Adrenal gland (tissue), 12 donors: ENCODE results near the gene LHX5. TPM values are rescaled to one million over a fixed set of nuclear protein-coding genes. Genes with fewer than 3 reads are reported as not detected.

Source experiments
- DNase-seq, 7 donors: peaks; one replicate each; pipeline ENCODE4 v3.0.0-alpha.2; 2019 to 2020
- H3K27ac ChIP-seq, 5 donors: fragments of 200-600 bp; sonication (generic) in 4 of 5; 1 replicate in 3 of 5; 2 replicates in 2 of 5; pipeline versions ENCODE4 v1.5.1 to v1.8.0; 2016 to 2020; ENCODE audit warnings: mild to moderate bottlenecking in 1 of 5
- H3K27me3 ChIP-seq: fragments of 200-600 bp; 2 replicates; pipeline ENCODE4 v1.8.0; 2021
- H3K36me3 ChIP-seq, 2 donors: fragments of 200-600 bp; replicated peaks in 1 of 2; 1 replicate in 1 of 2; 2 replicates in 1 of 2; pipeline versions ENCODE4 v1.5.1 to v1.8.0; 2018 to 2022
- H3K4me1 ChIP-seq, 2 donors: fragments of 200-600 bp; replicated peaks in 1 of 2; 1 replicate in 1 of 2; 2 replicates in 1 of 2; pipeline versions ENCODE4 v1.5.1 to v1.8.0; 2018 to 2021
- H3K4me3 ChIP-seq, 4 donors: fragments of 200-600 bp; sonication (generic) in 3 of 4; one replicate each; pipeline ENCODE4 v1.5.1; 2016 to 2018
- H3K9me3 ChIP-seq, 3 donors: fragments of 200-600 bp; sonication (generic) in 1 of 3; replicated peaks in 1 of 3; 1 replicate in 2 of 3; 2 replicates in 1 of 3; pipeline versions ENCODE4 v1.5.1 to v1.8.0; 2016 to 2021
- CTCF ChIP-seq, 6 experiments: fragments of 450-650 bp in 4 of 6; fragments of 200-600 bp in 2 of 6; sonication (generic) in 1 of 6; IDR thresholded peaks; 1 replicate in 5 of 6; 2 replicates in 1 of 6; pipeline versions ENCODE4 v1.5.1 to v1.8.0; 2016 to 2021; ENCODE audit warnings: antibody characterized with exemption in 6 of 6, mild to moderate bottlenecking in 2 of 6, moderate library complexity in 1 of 6
- POLR2A ChIP-seq, 2 donors: fragments of 450-650 bp; IDR thresholded peaks; one replicate each; pipeline ENCODE4 v1.6.1; 2017; ENCODE audit warnings: antibody characterized with exemption in 2 of 2, mild to moderate bottlenecking in 2 of 2, moderate library complexity in 1 of 2
- WGBS, 4 donors: extraction: QIAGEN DNeasy Blood & Tissue Kit in 2 of 4; methylation state at CpG; one replicate each; pipeline versions ENCODE4 v1.1.5 to v1.1.7; 2013 to 2017; 5-methylcytosine and 5-hydroxymethylcytosine counted together
- intact Hi-C, 2 donors: fragments of 100-400 bp; cut with DNase I; formaldehyde crosslinking; loops; one replicate each; pipeline versions ENCODE4 v1.14.1 to v1.15.0; 2022 to 2023
- polyA plus RNA-seq, 3 donors: library from polyadenylated mRNA; stranded (reverse); fragments of 200-250 nt in 2 of 3; fragments of 350-450 nt in 1 of 3; fragmentation: Illumina TruSeq in 1 of 3; extraction: RNeasy Lipid Tissue Mini Kit (QIAGEN cat#74804) in 1 of 3; gene quantifications; one replicate each; pipeline ENCODE4 v1.2.3, GENCODE V29; 2013 to 2014
- total RNA-seq, 9 donors: library from RNA; depleted of rRNA in 4 of 9; stranded (reverse); fragments of >200 nt in 4 of 9; fragments of 120-200 nt in 1 of 9; fragmentation: NEBNext Ultra II Directional in 1 of 9; extraction: Animal tissue kit (Norgen Biotek cat#: 25700) in 1 of 9; gene quantifications; one replicate each; pipeline versions ENCODE4 v1.1.0 to v1.2.4, GENCODE V29; 2013 to 2023
- donor health status: healthy with polysubstance abuse.
- donor health status: Bipolar disorder and iron deficiency.
- donor health status: DM: yes; HTN: yes; CAD: no.
- donor health status: DM: no; HTN: no; CAD: no.
- donor health status: DM: no; HTN: no; CAD: no.
- donor health status: DM: yes; HTN: yes; CAD: no.

Gene LHX5
- total and polyA plus RNA-seq, 12 donors: not detected

GRCh38 chr12:113468365-113469223 is 3.1 kb downstream of the LHX5 start:
- TF ChIP-seq POLR2A (IDR thresholded peaks at IDR 0.05) (no peak), CTCF (IDR thresholded peaks at IDR 0.05) (no peak)
- Histone ChIP-seq H3K4me1 (peaks cover 13 to 27% of the 10 kb centered on the region in 2 donors), H3K36me3 (no peaks in the 10 kb centered on the region), H3K9me3 (no peaks in the 10 kb centered on the region), H3K4me3 (no peak overlapping the region), H3K27ac (no peak overlapping the region), H3K27me3 (peaks cover 98% of the 10 kb centered on the region)
- WGBS, 4 donors: 2 to 4% (median 2%) methylated on average over 5 to 38 of the region's 38 CpGs
- intact Hi-C loops: no loop called here
- no peak for DNase-seq

- no peaks in the 10 kb centered on the region for H3K9me3 ChIP-seq
- no peak overlapping the region for H3K27ac ChIP-seq
- H3K36me3 ChIP-seq: no peaks in the 10 kb centered on the region
- peaks cover 99% of the 10 kb centered on the region for H3K27me3 ChIP-seq
- no peak for DNase-seq
- 0 to 2% (median 1%) methylated on average over 23 to 78 of the region's 78 CpGs for whole genome bisulfite sequencing, 4 donors
- H3K4me1 ChIP-seq: peaks cover 21 to 36% of the 10 kb centered on the region in 2 donors
- intact Hi-C loops: no loop called here
- peak overlapping the region in 1 of 4 donors; percentile 42 for H3K4me3 ChIP-seq
- TF ChIP-seq POLR2A (IDR thresholded peaks at IDR 0.05) (no peak), CTCF (IDR thresholded peaks at IDR 0.05) (no peak)
These were observed 3.9 kb downstream of the LHX5 start for GRCh38 chr12:113467502-113468364.

DNA sequence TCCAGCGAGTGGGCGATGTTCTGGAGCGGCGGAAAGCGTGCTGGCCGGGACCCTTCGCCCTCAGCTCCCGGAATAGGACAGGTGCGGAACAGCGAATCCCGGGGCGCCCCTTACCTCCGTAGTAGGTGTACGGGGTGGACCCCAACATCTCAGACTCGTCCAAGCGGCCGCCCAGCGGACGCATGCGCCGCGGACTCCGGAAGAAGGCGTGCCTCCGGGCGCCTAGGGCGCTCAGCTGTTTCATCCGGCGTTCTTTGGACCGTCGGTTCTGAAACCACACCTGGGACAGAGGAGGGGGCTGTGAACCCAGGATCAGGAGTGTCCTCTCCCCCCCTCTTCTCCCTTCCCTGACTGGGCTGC is 4.5 kb downstream of the LHX5 start:
- intact Hi-C loops: no loop called here
- H3K27ac ChIP-seq: no peak overlapping the region
- TF ChIP-seq POLR2A (IDR thresholded peaks at IDR 0.05) (no peak), CTCF (IDR thresholded peaks at IDR 0.05) (no peak)
- no peaks in the 10 kb centered on the region for H3K9me3 ChIP-seq
- peak overlapping the region in 1 of 4 donors; percentile 42 for H3K4me3 ChIP-seq
- DNase-seq: no peak
- WGBS, 4 donors: 0 to 3% (median 1%) methylated on average over 9 to 31 of the region's 31 CpGs; no CpG with 5 or more reads in 1 of the 4 donors
- peaks cover 96% of the 10 kb centered on the region for H3K27me3 ChIP-seq
- no peaks in the 10 kb centered on the region for H3K36me3 ChIP-seq
- H3K4me1 ChIP-seq: peaks cover 23 to 42% of the 10 kb centered on the region in 2 donors

GRCh38 chr12:113466454-113467141 is 5.1 kb downstream of the LHX5 start:
- no peak for DNase-seq
- H3K36me3 ChIP-seq: no peaks in the 10 kb centered on the region
- no peaks in the 10 kb centered on the region for H3K9me3 ChIP-seq
- peaks cover 95% of the 10 kb centered on the region for H3K27me3 ChIP-seq
- peak overlapping the region in 1 of 4 donors; percentile 42 for H3K4me3 ChIP-seq
- peaks cover 23 to 42% of the 10 kb centered on the region in 2 donors for H3K4me1 ChIP-seq
- WGBS, 4 donors: 5 to 9% (median 6%) methylated on average over 14 to 26 of the region's 26 CpGs
- intact Hi-C loops: no loop called here
- no peak overlapping the region for H3K27ac ChIP-seq
- no peak for TF ChIP-seq POLR2A (IDR thresholded peaks at IDR 0.05)
- TF ChIP-seq CTCF (IDR thresholded peaks at IDR 0.05): no peak
